Left lobe of liver (tissue), 2 donors: Measurements from ENCODE around the gene COL10A1. TPM values are rescaled to one million over a fixed set of nuclear protein-coding genes. Genes with fewer than 3 reads are reported as not detected.
"Not testable (repeated sequence)": the region's sequence is repeated elsewhere in the genome, so short reads cannot be mapped to it uniquely, and the experiment has no call there.

Experiments
- ATAC-seq: fragments of 200-7000 bp; cut with Tn5 transposase; one replicate; pipeline ENCODE4 v1.9.1; 2020; ENCODE audit warnings: mild to moderate bottlenecking, moderate library complexity
- DNase-seq: peaks from one replicate; pipeline ENCODE4 v3.0.0-alpha.2; 2020; ENCODE audit warnings: low spot score
- total RNA-seq: library from RNA; stranded (reverse); gene quantifications from one replicate; pipeline ENCODE4 v1.2.1, GENCODE V29; 2021
- donor health status: DM: no; HTN: no; CAD: no; lungs with moderate emphysema.
- donor health status: DM: no; HTN: yes; CAD: no.

Gene COL10A1
- total RNA-seq, 1 donor from 2014 or later: not detected

DNA sequence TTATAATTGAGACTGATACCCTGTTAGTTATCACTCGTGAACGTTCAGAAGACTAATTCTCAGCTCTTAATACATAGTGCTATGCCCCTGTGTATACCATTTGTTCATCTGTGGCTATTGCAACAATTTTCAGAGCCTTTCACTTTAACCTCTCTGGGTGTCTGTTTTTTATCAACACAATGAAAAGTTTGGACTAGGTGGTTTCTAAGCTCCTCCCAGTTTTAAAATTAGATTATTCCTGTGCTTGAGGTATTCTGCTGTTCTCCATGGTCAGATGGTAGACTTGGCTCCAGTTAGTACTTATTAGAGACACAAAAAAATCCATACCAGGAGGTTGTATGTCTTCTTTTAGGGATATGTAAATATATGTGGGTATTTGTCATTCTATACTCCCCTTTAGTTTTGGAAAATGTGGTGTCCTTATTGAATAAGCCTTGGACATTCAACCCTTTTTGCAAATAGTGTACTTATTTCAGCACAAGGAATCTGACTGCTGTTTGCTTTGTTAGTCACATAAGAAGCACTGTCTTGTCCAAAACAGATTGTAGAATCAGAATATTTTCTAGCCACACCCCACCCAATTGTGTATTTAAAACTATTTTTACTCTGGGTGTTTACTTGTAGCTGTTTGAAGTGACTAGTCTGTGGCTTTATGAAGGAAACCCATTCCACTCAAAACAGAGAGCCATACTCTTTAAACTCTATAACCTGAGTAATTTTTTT is 2.0 kb upstream of the COL10A1 start:
- DNase-seq (no peak), ATAC-seq (no peak)

DNA sequence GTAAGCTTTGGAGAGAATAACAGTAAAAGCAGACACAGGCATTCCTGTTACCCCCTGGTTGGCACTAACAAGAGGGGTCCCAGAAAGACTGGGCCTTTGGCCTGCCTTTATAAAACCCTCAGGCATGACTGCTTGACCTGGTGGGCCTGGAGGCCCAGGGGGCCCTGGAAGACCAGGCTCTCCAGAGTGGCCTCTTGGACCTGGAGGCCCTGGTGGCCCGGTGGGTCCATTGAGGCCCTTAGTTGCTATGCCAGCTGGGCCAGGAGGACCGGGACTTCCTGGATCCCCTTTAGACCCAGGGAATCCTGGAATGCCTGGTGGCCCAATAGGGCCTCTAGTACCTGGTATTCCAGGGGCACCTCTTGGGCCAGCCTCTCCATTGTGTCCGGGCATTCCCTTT is 5.5 kb downstream of the COL10A1 start:
- DNase-seq: no peak
- no peak for ATAC-seq

DNA sequence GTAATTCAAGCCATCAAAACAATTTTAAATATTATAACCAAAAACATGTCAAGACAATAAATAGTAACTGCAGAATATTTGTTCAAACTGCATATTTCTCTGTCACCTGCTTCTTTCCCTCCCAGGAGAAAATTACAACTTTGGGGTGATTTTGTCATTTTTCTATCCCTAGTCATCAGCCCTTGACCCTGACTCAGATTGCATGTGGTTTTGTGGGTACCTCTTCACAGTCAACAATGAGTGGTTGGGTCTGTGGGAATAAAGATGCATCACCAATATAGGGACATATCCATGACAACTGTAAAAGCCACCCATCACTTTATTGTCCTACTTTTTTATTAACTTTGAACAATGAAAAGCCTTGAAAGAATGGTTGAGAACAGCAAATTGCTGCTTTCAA is 7.3 kb downstream of the COL10A1 start:
- no peak for DNase-seq
- ATAC-seq: no peak

DNA sequence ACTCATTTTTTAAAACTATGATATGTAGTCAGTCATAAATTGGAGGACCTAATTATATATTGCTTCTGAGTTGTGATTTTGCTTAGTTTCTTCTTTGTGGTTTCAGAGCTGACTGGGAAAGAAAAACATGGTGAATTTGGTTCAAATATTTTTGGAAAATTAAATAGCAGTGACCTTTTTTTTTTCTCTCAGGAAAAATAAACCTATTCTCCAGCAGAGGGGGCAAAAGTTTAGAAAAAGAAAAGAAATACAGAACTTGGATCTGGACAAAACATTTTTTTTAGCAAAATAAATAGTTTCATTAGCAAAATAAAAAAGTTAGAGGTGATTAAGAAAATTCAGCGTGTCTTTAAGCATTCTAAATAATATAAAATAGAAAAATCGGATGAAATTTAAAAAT is 10.2 kb downstream of the COL10A1 start:
- DNase-seq (no peak), ATAC-seq (no peak)

DNA sequence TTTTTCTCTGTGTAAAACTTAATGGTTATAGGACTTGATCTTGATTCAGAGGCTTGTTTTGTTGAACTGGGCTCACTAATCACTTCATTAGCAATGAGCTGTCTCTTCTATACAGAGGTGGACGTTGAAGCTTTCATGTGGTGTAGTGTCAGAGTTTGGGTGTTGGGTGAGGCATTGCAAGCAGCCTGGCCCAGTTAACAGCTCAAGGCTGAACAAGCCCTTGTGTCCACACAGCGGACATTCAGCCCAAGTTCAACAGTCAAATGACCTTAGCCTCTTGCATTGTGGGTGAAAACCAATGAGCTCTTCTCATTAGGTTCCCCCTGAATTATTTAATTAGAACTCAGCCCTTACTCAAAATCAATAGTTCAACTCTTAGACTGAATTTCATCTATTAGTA is 12.5 kb downstream of the COL10A1 start:
- ATAC-seq: peak; percentile 78
- no peak for DNase-seq

DNA sequence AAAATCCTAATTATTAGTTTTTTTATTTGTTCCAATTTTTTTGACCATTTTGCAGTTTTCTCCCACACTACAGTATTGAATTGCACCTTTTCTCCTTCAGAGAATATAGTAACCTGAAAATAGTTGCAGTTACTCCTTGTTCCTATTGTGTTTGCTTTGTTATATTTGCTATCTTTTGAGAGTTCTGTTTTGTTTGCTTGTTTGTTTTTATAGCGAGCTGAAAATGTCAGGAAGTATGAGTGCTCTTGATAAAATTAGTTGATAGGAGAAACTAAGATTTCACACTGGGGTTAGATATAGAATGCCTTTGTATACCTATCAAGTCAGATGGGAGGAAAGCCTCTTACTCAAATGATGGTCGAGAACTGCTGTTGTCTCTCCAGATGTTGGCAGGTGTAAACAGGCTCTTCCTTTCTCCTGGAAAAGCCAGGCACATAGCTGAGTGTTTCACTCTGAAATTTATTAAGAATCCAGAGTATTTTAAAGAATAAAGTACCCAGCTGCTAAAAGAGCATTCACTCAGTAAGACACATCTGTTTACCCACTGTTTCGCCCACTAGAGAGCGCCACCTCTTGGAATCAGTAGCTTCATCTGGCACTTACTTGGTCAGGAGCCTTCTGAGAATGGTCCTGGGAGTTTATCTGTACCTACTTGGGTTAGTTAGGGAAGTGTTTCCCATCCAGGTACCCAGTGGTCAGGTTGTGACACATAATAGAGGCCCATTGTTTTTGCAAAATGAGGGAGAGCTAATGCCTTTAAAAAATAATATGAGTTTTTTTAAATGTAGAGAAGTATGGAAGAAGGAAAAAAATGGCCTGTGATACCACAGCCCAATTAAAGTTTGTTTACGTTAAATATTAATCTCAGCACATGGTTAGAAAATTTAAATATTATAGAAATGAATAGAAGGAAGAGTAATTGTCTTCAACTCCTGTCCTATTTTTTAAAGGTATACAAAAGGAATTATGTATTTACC is 14.1 kb downstream of the COL10A1 start:
- ATAC-seq (peak; percentile 40), DNase-seq (no peak)

DNA sequence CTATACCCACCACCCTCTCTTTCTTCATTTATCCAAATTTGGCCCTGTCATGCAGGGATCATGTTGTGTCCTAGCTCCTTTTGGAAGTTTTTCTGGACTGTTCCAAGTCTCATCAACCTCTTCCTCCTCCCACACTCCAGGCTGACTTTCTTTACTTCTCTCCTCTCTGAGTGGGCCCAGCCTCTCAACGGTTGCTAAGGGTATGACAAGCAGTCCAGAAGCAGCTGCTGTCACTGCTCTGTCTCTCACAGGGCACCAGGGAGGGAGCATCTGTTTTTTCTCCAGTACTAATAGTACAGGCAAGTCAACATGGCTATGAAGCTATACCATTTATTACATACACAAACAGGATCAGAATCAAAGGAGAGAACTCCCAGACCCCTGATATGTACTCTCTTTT is 17.1 kb downstream of the COL10A1 start:
- no peak for ATAC-seq

DNA sequence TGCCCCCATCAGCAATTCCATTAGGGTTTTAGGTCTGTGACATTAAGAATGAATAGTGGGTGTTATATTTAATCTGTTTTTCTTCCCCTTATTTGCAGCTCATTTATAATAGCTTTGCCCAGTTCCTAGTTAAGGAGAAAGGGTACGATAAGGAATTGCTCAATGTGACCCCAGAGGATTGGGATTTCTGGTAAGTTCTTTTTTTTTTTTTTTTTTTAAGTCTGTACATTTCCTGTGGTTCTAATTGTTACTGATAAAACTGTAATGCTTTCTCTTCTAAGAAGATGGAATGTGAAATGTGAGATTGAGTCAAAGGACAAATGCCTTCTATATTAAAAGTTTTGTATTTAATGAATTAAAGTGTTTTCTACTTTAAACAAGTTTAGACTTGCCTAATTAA is 19.8 kb downstream of the COL10A1 start:
- ATAC-seq (no peak), DNase-seq (no peak)

More for the DNA sequence above, 17.1 kb downstream of the COL10A1 start:
- DNase-seq: no peak

DNA sequence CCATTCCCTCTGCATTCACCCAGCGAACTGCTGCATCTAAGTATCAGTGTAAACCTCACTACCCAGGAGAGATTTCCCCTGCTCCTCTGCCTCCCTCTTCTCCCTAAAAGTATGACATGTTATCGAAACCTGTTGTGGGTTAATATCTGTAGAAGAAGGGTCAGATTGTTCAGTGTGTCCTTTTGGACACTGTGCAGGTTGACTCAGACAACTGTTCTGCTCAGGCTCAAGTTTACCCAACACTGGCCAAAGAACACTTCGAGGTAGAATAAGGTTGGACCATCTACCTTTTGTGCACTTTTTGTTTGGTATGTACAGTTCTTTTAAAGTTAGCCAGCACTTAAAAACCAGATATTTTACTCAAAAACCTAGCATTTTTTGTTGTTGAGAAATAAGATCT is 20.7 kb downstream of the COL10A1 start:
- ATAC-seq (peak; percentile 51), DNase-seq (peak; percentile 60)

DNA sequence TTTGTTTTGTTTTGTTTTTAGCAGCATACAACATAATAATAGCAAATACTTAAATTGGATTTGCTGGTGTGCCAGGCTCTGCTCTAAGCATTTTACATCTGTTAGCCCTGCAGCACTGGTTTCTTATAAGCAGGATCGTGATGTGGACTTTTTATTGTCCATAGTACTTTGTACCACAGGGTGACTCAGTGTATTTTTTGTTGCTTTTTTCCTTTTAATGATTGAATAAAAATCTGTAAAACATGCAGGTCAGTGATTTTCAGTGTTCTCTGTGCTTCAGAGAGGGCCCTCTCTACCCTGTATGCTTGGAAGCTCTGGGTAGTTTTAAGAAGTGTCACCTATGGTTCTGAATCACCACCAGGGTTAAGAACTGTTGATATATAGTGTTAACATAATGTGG is 21.3 kb downstream of the COL10A1 start:
- no peak for ATAC-seq
- DNase-seq: no peak

DNA sequence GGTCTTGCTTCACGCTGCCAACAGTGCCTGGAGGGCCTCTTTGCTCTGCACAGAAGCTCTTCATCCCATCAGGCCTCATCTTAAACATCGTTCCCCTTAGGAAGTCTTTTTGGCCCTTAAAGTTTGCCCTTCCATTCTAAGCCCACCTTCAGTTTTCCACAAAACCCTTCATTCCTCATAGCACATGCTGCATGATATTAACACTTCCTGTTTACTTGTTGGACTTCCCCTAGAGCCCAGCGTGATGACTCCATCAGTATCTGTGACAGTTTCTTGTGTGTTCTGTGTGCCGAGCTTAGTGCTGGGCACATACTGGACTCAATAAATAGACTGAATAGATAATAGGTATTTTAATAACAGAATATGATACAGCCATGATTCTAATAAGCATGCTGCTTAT is 23.1 kb downstream of the COL10A1 start:
- no peak for DNase-seq
- ATAC-seq: no peak

DNA sequence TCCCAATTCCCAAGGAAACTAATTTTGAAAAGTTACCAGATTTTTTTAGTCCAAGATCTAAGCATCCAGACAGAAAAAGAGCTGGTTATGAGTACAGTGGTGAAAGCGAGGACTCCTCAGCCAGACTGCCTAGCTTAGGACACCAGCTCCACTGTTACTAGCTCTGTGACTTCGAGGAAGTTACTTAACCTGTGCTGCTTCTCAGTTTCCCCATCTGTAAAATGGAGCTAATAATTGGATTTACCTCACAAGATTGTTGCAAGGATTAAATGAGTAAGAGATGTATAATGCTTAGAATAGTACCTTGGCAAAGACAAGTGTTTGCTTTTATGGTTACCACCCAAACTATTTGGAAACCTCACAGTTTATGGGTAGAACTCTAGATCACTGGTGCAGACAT is 24.1 kb downstream of the COL10A1 start:
- DNase-seq (no peak), ATAC-seq (no peak)

DNA sequence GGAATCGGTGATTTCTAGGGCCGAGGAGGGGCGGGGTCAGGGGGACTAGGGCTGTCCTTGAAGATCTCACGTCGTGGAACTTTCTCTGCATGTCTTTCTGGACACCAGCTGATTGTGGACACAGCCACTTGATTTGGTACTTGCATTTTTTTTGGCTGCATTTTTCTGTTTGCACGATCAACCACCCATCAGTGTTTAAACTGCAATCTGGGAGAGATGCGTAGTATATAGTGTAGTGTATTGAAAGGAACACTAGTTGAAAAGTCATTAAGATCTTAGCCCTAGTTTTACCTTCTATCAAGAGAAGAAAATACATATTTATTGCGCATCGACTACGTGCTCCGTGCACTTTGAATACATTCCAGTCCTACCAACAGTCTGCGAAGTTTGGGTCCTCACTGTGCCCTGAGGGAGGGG is 24.6 kb downstream of the COL10A1 start:
- DNase-seq (no peak), ATAC-seq (no peak)

DNA sequence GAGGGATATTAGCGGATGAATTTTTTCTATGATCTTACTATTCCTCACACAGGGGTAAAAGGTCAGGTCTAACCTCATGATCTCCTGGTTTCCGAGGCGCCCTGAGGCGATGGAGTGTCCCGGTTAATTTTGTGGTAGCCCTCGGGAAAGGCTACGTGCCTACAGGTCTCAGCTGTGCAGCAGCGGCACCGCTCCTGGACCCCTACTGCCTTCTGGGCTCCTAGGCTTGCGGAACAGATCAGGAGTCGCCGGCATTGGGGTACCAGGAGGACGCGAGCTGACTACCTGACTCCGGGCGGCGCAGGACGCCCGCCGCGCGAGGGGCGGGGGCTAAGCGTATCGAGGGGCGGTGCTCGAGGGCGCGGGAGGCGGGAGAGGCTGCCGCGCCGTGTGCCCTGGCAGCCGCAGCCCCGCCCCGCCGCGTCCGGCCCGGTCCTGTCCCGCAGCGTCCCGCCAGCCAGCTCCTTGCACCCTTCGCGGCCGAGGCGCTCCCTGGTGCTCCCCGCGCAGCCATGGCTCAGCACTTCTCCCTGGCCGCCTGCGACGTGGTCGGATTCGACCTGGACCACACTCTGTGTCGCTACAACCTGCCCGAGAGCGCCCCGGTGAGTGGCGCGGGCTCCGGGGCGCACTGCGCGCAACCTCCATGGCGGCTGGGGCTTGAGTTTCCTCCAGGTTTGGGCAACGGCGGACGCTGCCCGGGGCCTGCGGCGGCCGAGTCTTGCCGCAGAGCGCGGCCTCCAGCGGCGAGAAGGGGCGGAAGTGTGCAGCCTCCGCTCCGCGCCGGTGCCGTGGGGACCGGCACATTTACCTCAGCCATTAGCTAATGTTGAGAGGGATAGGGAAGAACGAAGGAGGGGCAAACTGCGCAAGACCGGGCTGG is 25.3 kb downstream of the COL10A1 start, which contains the start of gene NT5DC1:
TSS of gene NT5DC1 (plus strand) at position 435 of the 883 bp plus-strand sequence. CDS start at position 513, 78 bp downstream.
- DNase-seq (peak; percentile 91), ATAC-seq (peak; percentile 91)

DNA sequence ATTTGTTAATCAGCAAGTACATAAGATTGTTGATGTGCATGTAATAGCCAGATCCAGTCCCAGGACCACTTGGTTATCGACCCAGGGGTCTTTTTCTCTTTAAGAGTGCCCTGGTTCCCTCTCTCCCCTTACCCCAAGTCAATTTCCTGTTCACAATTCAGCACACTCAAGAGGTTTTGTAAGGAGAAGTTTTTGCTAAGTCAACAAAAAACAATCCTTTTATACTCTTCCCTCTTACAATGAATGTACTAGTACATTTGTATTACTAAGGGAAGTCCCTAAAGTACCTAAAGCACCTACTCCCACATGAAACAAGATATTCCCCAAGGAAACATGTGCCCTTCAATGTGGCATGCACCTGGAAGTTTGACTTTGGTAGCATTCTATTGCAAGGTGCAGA is 26.9 kb downstream of the COL10A1 start:
- ATAC-seq: no peak
- no peak for DNase-seq

DNA sequence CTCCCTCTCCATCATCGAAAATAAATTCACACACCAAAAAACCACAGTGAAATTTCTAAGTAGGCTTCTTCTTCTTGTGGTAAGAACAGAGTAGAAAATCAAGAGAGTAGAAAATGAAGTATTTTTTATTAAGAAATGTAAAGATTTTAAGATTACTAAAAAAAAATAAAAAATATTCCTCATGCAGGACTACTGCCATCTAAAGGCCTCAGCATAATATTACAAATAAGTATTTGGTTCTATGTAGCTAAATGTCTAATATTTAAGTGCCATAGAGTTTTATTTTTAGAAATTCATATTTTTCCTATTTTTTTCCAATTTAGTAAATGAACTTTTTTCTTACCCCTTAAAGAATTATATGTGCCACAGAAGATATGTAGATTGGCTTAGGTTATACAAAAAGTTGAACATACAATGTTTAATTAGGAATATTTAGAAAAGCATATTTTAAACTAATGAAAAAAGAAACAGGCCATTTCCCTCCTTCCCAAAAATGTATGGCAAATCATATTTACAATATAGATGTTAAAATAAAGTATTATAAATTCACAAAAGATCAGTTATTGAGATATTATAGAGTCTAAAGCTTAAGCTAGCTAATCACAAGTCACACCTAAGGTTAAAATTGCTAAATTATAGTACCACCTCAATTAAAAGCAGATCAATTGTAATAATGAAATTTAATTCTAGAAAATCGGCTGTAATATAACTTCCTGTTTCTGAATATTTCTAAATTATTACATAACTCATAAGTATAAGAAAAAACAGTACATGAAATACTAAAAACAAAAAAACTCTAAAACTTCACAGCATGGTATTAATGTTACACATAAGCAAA is 28.7 kb downstream of the COL10A1 start:
- no peak for DNase-seq
- no peak for ATAC-seq

DNA sequence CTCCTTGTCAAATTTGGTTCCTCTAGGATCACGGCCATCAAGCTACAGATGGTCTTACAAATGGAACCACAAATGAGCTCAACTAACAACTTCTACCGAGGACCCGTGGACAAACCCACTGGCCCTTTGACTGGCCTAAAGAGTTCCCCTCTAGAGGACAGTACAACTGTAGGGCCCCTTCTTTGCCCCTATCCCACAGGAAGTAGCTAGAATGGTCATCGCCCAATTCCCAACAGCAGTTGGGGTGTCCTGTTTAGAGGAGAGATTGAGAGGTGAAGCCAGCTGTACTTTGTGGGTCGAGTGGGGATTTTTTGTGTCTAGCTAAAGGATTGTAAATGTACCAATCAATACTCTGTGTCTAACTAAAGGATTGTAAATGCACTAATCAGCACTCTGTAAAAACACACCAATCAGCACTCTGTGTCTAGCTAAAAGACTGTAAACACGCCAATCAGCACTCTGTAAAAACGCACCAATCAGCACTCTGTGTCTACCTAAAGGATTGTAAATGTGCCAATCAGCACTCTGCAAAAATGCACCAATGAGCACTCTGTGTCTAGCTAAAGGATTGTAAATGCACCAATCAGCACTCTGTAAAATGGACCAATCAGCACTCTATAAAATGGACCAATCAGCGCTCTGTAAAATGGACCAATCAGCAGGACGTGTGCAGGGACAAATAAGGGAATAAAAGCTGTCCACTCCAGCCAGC is 29.7 kb downstream of the COL10A1 start:
- ATAC-seq, DNase-seq: not testable (repeated sequence)

DNA sequence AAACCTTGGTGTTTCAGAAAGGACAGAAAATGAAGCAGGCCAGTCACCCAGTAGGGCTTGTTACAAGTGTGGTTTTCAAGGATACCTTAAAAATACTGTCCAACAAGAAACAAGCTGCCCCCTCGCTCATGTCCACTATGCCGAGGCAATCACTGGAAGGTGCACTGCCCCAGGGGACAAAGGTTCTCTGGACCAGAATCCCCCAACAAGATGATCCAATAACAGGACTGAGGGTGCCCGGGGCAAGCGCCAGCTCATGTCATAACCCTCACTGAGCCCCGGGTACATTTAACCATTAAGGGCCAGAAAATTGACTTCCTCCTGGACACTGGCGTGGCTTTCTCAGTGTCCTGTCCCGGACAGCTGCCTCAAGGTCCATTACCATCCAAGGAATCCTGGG is 31.9 kb downstream of the COL10A1 start:
- ATAC-seq: peak; percentile 76
- DNase-seq: peak; percentile 88

DNA sequence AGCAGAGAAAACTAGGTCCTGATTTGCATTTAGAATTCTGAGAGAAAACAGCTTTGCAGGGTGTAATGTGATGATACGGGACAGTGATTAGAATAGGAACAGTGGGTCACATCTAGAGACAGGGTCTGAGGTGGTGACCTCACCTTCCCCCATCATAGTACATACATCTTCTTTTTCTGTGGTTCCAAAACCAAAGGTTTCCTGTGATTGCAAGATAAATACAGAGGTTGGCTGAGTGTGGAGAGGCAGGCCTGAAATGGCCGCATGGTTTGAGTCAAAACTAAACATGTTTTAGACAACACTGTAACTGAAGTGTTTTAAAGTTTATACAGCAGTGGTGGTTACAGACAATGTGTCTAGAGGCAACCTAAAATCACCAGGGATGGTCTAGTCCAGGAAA is 35.7 kb downstream of the COL10A1 start:
- DNase-seq (no peak), ATAC-seq (no peak)
